Measurements from ENCODE around the gene BOC. TPM values are rescaled to one million over a fixed set of nuclear protein-coding genes. Genes with fewer than 3 reads are reported as not detected.

Gene BOC
- polyA plus RNA-seq, 1 donor from 2014 or later, result 0.53 TPM

DNA sequence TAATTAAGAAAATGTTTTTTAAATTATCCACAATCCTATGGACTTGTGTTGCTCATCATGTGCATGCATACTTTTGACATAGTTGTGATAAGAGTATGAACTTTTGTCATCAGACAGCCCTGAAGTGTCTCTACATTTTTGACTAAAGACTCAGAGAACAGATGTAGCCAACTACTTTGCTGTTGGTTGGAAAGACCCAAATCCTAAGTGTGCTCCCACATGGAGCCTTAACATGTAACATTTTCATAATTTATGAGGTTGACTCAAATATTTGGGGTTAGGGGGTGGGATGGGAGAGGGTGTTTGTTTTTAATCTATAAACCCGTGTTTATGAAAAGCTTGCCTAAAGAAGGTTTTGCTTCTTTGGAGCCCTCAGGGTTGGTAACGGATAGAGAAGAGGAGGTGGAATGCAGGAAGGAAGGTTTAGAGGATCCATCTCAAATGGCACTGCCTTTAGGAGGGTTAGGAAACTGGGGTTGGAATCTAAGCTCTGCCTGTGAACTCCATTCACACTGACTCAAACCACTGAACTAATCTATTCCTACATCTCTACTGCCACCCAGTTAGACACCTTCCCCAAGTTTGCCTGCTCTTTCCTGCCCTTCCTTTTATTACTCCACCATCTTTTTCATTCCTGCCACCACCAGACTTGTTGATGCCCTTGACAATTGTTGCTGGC lies 3.7 kb downstream of the BOC start:
- no peak overlapping the region for H3K9ac ChIP-seq (ENCODE audit: low read length)
- H3K27me3 ChIP-seq (ENCODE audit: insufficient read depth, low read depth, low read length), result no peaks in the 10 kb centered on the region
- H4K20me1 ChIP-seq (ENCODE audit: insufficient read depth), result no peaks in the 10 kb centered on the region
- peaks cover 69% of the 10 kb centered on the region for H3K79me2 ChIP-seq (replicated peaks; ENCODE audit: insufficient read depth, low read length)
- no peaks in the 10 kb centered on the region for H3K9me2 ChIP-seq (ENCODE audit: insufficient read depth, low read length)
- no peak overlapping the region for H3K4me2 ChIP-seq (ENCODE audit: low read length)
- TF ChIP-seq, protein P1, sequence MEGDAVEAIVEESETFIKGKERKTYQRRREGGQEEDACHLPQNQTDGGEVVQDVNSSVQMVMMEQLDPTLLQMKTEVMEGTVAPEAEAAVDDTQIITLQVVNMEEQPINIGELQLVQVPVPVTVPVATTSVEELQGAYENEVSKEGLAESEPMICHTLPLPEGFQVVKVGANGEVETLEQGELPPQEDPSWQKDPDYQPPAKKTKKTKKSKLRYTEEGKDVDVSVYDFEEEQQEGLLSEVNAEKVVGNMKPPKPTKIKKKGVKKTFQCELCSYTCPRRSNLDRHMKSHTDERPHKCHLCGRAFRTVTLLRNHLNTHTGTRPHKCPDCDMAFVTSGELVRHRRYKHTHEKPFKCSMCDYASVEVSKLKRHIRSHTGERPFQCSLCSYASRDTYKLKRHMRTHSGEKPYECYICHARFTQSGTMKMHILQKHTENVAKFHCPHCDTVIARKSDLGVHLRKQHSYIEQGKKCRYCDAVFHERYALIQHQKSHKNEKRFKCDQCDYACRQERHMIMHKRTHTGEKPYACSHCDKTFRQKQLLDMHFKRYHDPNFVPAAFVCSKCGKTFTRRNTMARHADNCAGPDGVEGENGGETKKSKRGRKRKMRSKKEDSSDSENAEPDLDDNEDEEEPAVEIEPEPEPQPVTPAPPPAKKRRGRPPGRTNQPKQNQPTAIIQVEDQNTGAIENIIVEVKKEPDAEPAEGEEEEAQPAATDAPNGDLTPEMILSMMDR (IDR thresholded peaks at IDR 0.05; ENCODE audit: poor library complexity, severe bottlenecking), result no peak
- no peak for TF ChIP-seq EP300 (conservative IDR thresholded peaks at IDR 0.05; ENCODE audit: poor library complexity, severe bottlenecking)
- no peak for TF ChIP-seq RAD21 (conservative IDR thresholded peaks at IDR 0.05)
- TF ChIP-seq REST (IDR thresholded peaks at IDR 0.05; ENCODE audit: borderline replicate concordance), result no peak
- no peaks in the 10 kb centered on the region for H3K9me3 ChIP-seq (ENCODE audit: low read length)
- no peaks in the 10 kb centered on the region for H3K36me3 ChIP-seq (ENCODE audit: insufficient read depth, low read length)
- no peak overlapping the region for H2AFZ ChIP-seq (ENCODE audit: low read depth, low read length)
- no peak overlapping the region for H3K4me3 ChIP-seq (ENCODE audit: low read length)
- no peak overlapping the region for H3K27ac ChIP-seq (ENCODE audit: low read length)
- H3F3A ChIP-seq (ENCODE audit: insufficient read depth, low read length, poor library complexity, severe bottlenecking), result peaks cover 4% of the 10 kb centered on the region

DNA sequence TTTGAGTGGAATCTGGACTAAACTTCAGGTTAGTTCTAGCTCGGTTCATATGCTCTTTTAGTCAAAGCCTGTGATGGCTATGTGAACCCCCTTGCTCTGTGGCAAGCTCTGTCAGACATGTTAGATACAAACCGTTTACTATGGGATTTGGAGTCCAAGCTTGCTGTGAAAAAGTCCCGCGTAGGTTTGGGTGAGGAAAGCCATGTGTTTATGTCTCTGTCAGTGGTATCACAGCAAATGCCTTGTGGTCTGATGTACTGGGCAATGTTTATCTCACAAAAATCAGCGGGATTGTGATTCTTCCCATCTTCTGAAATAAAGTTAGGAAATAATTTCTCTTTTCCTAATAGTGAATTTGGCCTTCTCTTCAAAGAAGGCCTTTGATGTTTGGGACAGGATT lies 5.0 kb downstream of the BOC start:
- Histone ChIP-seq H3K9ac (ENCODE audit: low read length) (no peak overlapping the region), H3K9me2 (ENCODE audit: insufficient read depth, low read length) (no peaks in the 10 kb centered on the region), H3K27ac (ENCODE audit: low read length) (no peak overlapping the region), H2AFZ (ENCODE audit: low read depth, low read length) (no peak overlapping the region), H3K9me3 (ENCODE audit: low read length) (no peaks in the 10 kb centered on the region), H3K4me2 (ENCODE audit: low read length) (no peak overlapping the region), H3K27me3 (ENCODE audit: insufficient read depth, low read depth, low read length) (no peaks in the 10 kb centered on the region), H4K20me1 (ENCODE audit: insufficient read depth) (no peaks in the 10 kb centered on the region), H3K4me3 (ENCODE audit: low read length) (no peak overlapping the region), H3K79me2 (replicated peaks; ENCODE audit: insufficient read depth, low read length) (peaks cover 82% of the 10 kb centered on the region), H3F3A (ENCODE audit: insufficient read depth, low read length, poor library complexity, severe bottlenecking) (peaks cover 4% of the 10 kb centered on the region), H3K36me3 (ENCODE audit: insufficient read depth, low read length) (no peaks in the 10 kb centered on the region)
- TF ChIP-seq EP300 (conservative IDR thresholded peaks at IDR 0.05; ENCODE audit: poor library complexity, severe bottlenecking), result no peak

DNA sequence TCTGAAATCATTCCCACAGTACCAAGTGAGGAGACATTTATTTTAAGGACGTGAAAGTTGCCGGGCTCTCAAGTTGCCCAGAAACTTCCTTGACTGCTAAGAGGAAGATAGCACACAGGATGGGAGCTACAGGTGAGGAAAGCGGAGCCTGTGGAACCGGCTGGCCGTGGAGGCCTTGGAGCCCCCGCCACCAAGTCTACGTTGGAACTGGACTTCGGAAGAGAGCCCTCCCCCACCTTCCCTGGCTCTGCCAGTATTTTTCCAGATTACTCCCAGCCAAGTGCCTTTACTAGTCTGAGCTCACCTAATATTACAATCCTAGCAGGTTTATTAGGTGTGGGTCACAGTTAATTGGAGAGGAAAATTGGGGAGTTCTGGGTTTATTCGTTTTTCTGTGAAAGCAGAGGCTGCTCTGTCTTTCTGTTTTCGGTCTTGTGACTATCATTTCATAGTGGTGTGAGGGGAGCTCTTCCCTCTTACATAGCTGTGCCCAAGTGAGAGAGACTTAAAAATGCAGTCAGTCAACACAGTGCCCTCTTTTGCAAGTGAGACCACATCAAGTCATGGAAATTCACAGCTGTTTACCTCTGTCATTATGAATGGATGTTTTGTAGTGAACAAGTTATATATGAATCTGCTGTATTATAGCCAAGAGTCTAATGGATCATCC lies 6.8 kb downstream of the BOC start:
- peaks cover 91% of the 10 kb centered on the region for H3K79me2 ChIP-seq (replicated peaks; ENCODE audit: insufficient read depth, low read length)
- no peaks in the 10 kb centered on the region for H3F3A ChIP-seq (ENCODE audit: insufficient read depth, low read length, poor library complexity, severe bottlenecking)
- TF ChIP-seq EZH2 (IDR thresholded peaks at IDR 0.05; ENCODE audit: borderline replicate concordance, insufficient read depth, low read length, poor library complexity, severe bottlenecking) (no peak), TAF1 (IDR thresholded peaks at IDR 0.05; ENCODE audit: low read depth) (no peak), REST (IDR thresholded peaks at IDR 0.05; ENCODE audit: borderline replicate concordance) (no peak), EP300 (conservative IDR thresholded peaks at IDR 0.05; ENCODE audit: poor library complexity, severe bottlenecking) (no peak), SMC3 (conservative IDR thresholded peaks at IDR 0.05; ENCODE audit: poor library complexity) (no peak)
- H3K4me3 ChIP-seq (ENCODE audit: low read length), result no peak overlapping the region
- H3K27ac ChIP-seq (ENCODE audit: low read length), result no peak overlapping the region
- no peak overlapping the region for H2AFZ ChIP-seq (ENCODE audit: low read depth, low read length)
- H3K9me3 ChIP-seq (ENCODE audit: low read length), result no peaks in the 10 kb centered on the region
- no peaks in the 10 kb centered on the region for H3K36me3 ChIP-seq (ENCODE audit: insufficient read depth, low read length)
- H3K4me2 ChIP-seq (ENCODE audit: low read length), result no peak overlapping the region
- no peak overlapping the region for H3K9ac ChIP-seq (ENCODE audit: low read length)
- H4K20me1 ChIP-seq (ENCODE audit: insufficient read depth), result no peaks in the 10 kb centered on the region
- no peaks in the 10 kb centered on the region for H3K27me3 ChIP-seq (ENCODE audit: insufficient read depth, low read depth, low read length)
- no peaks in the 10 kb centered on the region for H3K9me2 ChIP-seq (ENCODE audit: insufficient read depth, low read length)

All from neural cell (in vitro differentiated cells).